ENCODE data around the gene RPRD1B.

- TF ChIP-seq CTCF (IDR thresholded peaks at IDR 0.05; ENCODE audit: low read depth, low read length): no peak
- TF ChIP-seq POLR2A (IDR thresholded peaks at IDR 0.05; ENCODE audit: extremely low read depth, insufficient read length): no peak
- TF ChIP-seq MYC (IDR thresholded peaks at IDR 0.05; ENCODE audit: low read depth, low read length): no peak
Measured at GRCh38 chr20:38011696-38012095, 21.9 kb upstream of the RPRD1B start.
